ENCODE results near the gene TMEM150B.

DNA sequence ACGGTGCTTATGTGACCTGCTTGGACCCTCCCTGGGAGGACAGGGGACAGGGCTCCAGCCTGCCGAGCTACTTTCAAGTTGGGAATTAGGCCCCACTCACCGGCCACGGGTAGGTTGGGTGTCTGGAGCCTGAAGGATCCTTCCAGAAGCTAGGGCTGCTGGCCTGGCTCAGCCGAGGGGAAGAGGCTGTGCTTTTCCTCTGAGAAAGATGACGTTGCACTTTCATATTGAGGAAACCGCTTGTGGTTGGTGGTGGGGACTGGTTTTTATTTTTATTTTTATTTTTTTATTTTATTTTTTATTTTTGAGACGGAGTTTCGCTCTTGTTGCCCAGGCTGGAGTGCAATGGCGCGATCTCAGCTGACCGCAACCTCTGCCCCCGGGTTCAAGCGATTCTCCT lies at the start of gene TMEM150B:
- TF ChIP-seq, protein P1, sequence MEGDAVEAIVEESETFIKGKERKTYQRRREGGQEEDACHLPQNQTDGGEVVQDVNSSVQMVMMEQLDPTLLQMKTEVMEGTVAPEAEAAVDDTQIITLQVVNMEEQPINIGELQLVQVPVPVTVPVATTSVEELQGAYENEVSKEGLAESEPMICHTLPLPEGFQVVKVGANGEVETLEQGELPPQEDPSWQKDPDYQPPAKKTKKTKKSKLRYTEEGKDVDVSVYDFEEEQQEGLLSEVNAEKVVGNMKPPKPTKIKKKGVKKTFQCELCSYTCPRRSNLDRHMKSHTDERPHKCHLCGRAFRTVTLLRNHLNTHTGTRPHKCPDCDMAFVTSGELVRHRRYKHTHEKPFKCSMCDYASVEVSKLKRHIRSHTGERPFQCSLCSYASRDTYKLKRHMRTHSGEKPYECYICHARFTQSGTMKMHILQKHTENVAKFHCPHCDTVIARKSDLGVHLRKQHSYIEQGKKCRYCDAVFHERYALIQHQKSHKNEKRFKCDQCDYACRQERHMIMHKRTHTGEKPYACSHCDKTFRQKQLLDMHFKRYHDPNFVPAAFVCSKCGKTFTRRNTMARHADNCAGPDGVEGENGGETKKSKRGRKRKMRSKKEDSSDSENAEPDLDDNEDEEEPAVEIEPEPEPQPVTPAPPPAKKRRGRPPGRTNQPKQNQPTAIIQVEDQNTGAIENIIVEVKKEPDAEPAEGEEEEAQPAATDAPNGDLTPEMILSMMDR (IDR thresholded peaks at IDR 0.05): no peak
- TF ChIP-seq POLR2AphosphoS5 (IDR thresholded peaks at IDR 0.05): peak in 1 of 4 donors; percentile 24
- no peak for TF ChIP-seq POLR2A (IDR thresholded peaks at IDR 0.05)
